Esophagus muscularis mucosa (tissue), 4 donors: Measurements from ENCODE around the gene MGLL. TPM values are rescaled to one million over a fixed set of nuclear protein-coding genes. Genes with fewer than 3 reads are reported as not detected.

Experiments
- DNase-seq: peaks from one replicate; pipeline ENCODE4 v3.0.0-alpha.2; 2017; ENCODE audit errors: extremely low spot score
- H3K27ac ChIP-seq, 4 donors: fragments of 200-600 bp; sonication (generic); replicated peaks in 1 of 4; 1 replicate in 3 of 4; 2 replicates in 1 of 4; pipeline ENCODE4 v1.5.1; 2016 to 2019; ENCODE audit warnings: mild to moderate bottlenecking in 1 of 4
- H3K27me3 ChIP-seq, 4 donors: fragments of 200-600 bp; sonication (generic); one replicate each; pipeline versions ENCODE4 v1.5.1 to v1.6.0; 2016 to 2019
- H3K36me3 ChIP-seq, 4 donors: fragments of 200-600 bp; sonication (generic); one replicate each; pipeline ENCODE4 v1.5.1; 2016 to 2019
- H3K4me1 ChIP-seq, 4 donors: fragments of 200-600 bp; sonication (generic); one replicate each; pipeline ENCODE4 v1.5.1; 2016 to 2019
- H3K4me3 ChIP-seq, 4 donors: fragments of 200-600 bp; sonication (generic); 1 replicate in 2 of 4; 2 replicates in 2 of 4; pipeline ENCODE4 v1.5.1; 2016 to 2019; ENCODE audit warnings: mild to moderate bottlenecking in 4 of 4, moderate library complexity in 1 of 4
- H3K9me3 ChIP-seq, 4 donors: fragments of 200-600 bp; sonication (generic); 1 replicate in 3 of 4; 2 replicates in 1 of 4; pipeline ENCODE4 v1.5.1; 2016 to 2019
- EP300 ChIP-seq: sonication (generic); formaldehyde crosslinking; IDR thresholded peaks from one replicate; pipeline ENCODE4 v1.6.1; 2017; ENCODE audit warnings: antibody characterized with exemption
- POLR2A ChIP-seq: fragments of 450-650 bp; IDR thresholded peaks from one replicate; pipeline ENCODE4 v1.6.1; 2017; ENCODE audit warnings: antibody characterized with exemption, moderate library complexity, mild to moderate bottlenecking, low read depth
- POLR2AphosphoS5 ChIP-seq, 2 donors: sonication (generic); formaldehyde crosslinking; IDR thresholded peaks; one replicate each; pipeline ENCODE4 v1.6.1; 2017; ENCODE audit warnings: antibody characterized with exemption in 2 of 2
- WGBS: methylation state at CpG from one replicate; pipeline ENCODE4 v1.1.5; 2018; 5-methylcytosine and 5-hydroxymethylcytosine counted together
- intact Hi-C: fragments of 100-400 bp; cut with DNase I; formaldehyde crosslinking; loops from one replicate; pipeline ENCODE4 v1.15.1; 2023
- total RNA-seq, 4 donors: library from RNA; depleted of rRNA; stranded (reverse); fragments of >200 nt; gene quantifications; one replicate each; pipeline versions ENCODE4 v1.1.0 to v1.2.1, GENCODE V29; 2016
- TF ChIP-seq, protein P1 (sequence below), 3 experiments: fragments of 200-600 bp in 2 of 3; fragments of 450-650 bp in 1 of 3; sonication (generic) in 2 of 3; IDR thresholded peaks; one replicate each; pipeline ENCODE4 v1.5.1; 2017 to 2019; ENCODE audit warnings: antibody characterized with exemption in 3 of 3, mild to moderate bottlenecking in 2 of 3, moderate library complexity in 1 of 3

Gene MGLL
- total RNA-seq, 4 donors from 2014 or later: 56.5 to 155 (median 80.7) TPM

DNA sequence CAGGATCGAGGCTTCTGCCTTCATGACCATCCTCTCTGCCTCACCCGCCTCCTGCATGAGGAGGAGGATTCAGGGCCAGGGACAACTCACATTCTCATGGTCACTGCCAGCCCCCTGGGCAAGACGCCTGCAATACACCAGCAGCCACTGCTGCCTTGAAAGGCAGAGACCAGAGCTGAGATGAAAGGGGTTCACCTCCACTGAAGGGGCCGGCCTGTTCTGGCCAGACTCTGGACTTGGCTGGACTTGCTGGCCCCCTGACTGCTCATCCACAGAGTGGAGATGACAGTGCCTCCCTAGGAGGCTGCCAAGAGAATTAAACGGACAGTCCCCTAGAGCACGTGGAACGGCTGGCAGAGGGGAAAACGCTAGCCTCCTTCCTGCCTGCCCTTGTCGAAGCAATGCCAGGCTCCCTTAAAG, 35.2 kb downstream of the MGLL start:
- H3K36me3 ChIP-seq: no peaks in the 10 kb centered on the region
- DNase-seq: no peak

DNA sequence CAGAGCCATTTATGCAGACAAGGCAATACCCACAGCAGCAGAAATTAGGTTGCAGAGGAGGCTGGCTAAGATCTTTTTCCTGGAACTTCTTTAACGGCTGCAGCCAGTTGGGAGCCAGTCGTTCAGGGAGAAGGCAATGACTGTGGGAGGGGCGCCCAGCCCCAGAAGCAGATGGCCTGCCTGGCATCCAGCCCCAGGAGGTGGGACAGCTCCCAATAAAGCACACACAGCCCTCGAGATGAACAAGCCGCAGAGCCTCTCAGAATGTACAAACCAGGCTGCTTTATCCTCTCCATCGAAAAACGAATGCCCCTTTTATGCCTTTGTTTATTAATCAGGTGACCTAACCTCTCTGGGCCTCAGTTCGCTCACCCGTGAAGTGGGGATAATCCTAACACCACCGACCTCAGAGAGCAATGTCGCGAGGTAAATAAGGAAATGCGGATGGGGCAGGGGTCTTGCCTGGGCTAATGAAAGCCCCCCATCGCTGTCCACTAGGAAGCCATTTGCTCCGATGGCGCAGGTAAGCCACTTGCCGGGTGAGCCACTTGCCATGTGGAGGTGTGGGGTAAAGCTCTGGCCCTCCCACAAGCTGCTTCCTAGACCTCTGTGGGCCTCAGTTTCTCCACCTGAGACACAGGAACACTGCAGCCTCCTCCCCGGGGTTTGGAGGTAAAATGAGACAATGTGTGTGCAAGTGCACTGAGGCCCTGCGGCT, 35.8 kb downstream of the MGLL start:
- H3K27ac ChIP-seq: peak overlapping the region; percentile 87 to 91 (median 89)
- peak; percentile 95 for DNase-seq
- intact Hi-C loops: no loop called here

More for the DNA sequence above, 35.2 kb downstream of the MGLL start:
- intact Hi-C loops: no loop called here
- Histone ChIP-seq H3K4me3 (peak overlapping the region; percentile 8 to 35 (median 20)), H3K4me1 (peaks cover 86 to 100% (median 93%) of the 10 kb centered on the region in 4 donors), H3K9me3 (no peaks in the 10 kb centered on the region), H3K27ac (peak overlapping the region; percentile 87 to 91 (median 89)), H3K27me3 (no peaks in the 10 kb centered on the region)
- TF ChIP-seq, protein P1, sequence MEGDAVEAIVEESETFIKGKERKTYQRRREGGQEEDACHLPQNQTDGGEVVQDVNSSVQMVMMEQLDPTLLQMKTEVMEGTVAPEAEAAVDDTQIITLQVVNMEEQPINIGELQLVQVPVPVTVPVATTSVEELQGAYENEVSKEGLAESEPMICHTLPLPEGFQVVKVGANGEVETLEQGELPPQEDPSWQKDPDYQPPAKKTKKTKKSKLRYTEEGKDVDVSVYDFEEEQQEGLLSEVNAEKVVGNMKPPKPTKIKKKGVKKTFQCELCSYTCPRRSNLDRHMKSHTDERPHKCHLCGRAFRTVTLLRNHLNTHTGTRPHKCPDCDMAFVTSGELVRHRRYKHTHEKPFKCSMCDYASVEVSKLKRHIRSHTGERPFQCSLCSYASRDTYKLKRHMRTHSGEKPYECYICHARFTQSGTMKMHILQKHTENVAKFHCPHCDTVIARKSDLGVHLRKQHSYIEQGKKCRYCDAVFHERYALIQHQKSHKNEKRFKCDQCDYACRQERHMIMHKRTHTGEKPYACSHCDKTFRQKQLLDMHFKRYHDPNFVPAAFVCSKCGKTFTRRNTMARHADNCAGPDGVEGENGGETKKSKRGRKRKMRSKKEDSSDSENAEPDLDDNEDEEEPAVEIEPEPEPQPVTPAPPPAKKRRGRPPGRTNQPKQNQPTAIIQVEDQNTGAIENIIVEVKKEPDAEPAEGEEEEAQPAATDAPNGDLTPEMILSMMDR (IDR thresholded peaks at IDR 0.05): no peak
- peak; percentile 52 to 72 for TF ChIP-seq POLR2AphosphoS5 (IDR thresholded peaks at IDR 0.05)
- TF ChIP-seq POLR2A: no peak
- WGBS: 48% methylated on average over 4 of the region's 9 CpGs

DNA sequence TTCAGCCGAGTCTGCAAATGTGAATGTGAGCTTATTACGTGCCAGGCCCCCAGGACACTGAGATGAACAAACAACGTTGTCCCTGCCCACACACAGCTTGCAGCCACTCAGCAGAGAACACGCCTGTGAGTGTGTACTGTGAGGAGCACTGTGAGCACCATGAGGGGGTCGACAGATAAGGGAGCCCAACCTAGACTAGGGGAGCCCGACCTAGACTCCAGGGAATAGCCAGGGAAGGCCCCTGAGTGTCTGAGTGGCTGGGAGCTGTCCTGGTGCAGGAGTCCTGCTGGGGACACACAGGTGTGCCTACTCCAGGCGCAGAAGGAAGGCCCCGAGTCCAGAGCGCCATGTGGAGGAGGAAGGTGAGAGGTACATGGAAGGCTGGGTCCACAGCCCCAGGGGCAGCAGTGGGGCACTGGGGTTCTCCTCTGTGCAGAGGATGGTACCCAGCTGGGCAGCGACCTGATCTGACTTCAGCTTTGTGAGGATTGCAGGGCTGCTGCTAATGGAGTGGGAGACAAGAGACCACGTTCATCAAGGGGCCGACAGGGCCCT, 36.5 kb downstream of the MGLL start:
- intact Hi-C loops: no loop called here
- peak overlapping the region; percentile 87 to 91 (median 89) for H3K27ac ChIP-seq
- no peaks in the 10 kb centered on the region for H3K36me3 ChIP-seq
- no peaks in the 10 kb centered on the region for H3K9me3 ChIP-seq
- H3K4me1 ChIP-seq: peaks cover 82 to 100% (median 93%) of the 10 kb centered on the region in 4 donors
- DNase-seq: no peak
- 78% methylated on average over 9 of the region's 12 CpGs for WGBS
- H3K4me3 ChIP-seq: no peak overlapping the region
- no peaks in the 10 kb centered on the region for H3K27me3 ChIP-seq
- TF ChIP-seq EP300 (no peak), POLR2AphosphoS5 (IDR thresholded peaks at IDR 0.05) (no peak), POLR2A (no peak)
- TF ChIP-seq, protein P1 (IDR thresholded peaks at IDR 0.05): no peak

More for the DNA sequence above, 35.8 kb downstream of the MGLL start:
- peak; percentile 45 to 74 for TF ChIP-seq POLR2AphosphoS5 (IDR thresholded peaks at IDR 0.05)
- TF ChIP-seq, protein P1 (IDR thresholded peaks at IDR 0.05): no peak
- H3K27me3 ChIP-seq: no peaks in the 10 kb centered on the region
- peaks cover 85 to 100% (median 93%) of the 10 kb centered on the region in 4 donors for H3K4me1 ChIP-seq
- H3K9me3 ChIP-seq: no peaks in the 10 kb centered on the region
- 36% methylated on average over 16 of the region's 19 CpGs for whole genome bisulfite sequencing
- peak overlapping the region in 3 of 4 donors; percentile 8 to 35 (median 12) for H3K4me3 ChIP-seq
- H3K36me3 ChIP-seq: no peaks in the 10 kb centered on the region

DNA sequence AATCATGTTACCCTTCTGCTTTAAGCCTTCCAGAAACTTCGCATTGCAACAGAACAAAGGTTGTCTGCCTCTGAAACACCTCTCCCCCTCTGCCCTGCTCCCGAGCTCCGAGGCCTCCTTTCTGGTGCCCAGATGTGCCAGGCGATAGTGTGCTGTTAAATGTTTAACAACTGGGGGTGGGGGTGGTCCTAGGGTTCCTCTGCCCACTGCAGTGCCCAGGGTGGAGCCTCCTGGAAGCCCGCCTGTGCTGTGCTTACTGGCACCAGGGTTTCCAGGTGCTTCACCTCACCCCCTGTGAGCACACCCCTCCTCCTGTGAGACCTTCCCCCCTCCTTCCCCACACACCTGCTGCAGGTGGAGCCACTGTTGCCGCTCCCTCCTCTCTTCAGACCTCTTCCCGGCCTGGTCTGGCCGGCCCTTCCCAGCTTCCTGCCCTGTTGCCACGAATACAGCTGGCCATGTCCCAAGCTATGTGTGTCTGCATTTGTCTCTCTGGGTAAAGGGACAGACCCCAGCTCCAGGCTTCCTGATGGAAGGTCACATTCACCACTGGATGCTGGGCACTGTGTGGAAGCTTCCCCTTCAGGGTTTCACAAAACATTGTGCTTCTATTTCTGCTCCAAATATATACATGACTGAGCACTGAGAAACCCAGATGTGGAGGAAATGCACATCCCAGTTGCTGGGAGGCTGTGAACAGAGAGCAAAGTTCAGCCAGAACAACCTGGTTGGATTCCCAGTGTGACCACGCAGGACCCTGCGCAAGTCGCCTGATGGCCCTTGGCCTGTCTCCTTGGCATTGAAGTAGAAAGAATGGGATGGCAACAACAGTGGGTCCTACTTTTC, 37.2 kb downstream of the MGLL start:
- Histone ChIP-seq H3K27ac (peak overlapping the region; percentile 87 to 91 (median 89)), H3K4me3 (no peak overlapping the region), H3K4me1 (peaks cover 82 to 100% (median 93%) of the 10 kb centered on the region in 4 donors), H3K36me3 (peaks cover 0 to 2% (median 0%) of the 10 kb centered on the region in 4 donors), H3K9me3 (no peaks in the 10 kb centered on the region), H3K27me3 (no peaks in the 10 kb centered on the region)
- WGBS: 68% methylated on average over 10 of the region's 12 CpGs
- TF ChIP-seq POLR2AphosphoS5 (IDR thresholded peaks at IDR 0.05): no peak
- TF ChIP-seq POLR2A: no peak
- TF ChIP-seq, protein P1 (IDR thresholded peaks at IDR 0.05): no peak
- no peak for TF ChIP-seq EP300
- no peak for DNase-seq
- intact Hi-C loops: no loop called here
